ENCODE measurements around the gene ACSS1.

DNA sequence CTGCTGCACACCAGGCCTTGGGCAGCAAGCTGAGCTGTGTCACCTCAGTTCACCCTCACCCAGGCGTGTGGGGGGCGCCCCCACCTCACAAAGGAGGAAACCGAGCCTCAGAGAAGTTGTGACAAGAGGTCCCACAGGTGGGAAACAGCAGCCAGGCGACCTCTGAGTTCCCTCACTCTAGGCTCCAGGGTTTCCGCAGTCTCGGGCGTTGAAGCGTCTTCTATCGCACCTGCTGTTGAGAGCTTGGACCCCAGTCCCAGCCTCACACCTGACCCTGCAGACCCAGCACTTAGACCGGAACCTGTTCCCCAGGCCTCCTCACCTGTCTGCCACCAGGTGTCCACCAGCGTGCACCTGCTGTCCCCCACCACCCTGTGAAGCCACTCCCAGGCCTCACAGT is 43.1 kb downstream of the ACSS1 start:
- TF ChIP-seq, protein P1, sequence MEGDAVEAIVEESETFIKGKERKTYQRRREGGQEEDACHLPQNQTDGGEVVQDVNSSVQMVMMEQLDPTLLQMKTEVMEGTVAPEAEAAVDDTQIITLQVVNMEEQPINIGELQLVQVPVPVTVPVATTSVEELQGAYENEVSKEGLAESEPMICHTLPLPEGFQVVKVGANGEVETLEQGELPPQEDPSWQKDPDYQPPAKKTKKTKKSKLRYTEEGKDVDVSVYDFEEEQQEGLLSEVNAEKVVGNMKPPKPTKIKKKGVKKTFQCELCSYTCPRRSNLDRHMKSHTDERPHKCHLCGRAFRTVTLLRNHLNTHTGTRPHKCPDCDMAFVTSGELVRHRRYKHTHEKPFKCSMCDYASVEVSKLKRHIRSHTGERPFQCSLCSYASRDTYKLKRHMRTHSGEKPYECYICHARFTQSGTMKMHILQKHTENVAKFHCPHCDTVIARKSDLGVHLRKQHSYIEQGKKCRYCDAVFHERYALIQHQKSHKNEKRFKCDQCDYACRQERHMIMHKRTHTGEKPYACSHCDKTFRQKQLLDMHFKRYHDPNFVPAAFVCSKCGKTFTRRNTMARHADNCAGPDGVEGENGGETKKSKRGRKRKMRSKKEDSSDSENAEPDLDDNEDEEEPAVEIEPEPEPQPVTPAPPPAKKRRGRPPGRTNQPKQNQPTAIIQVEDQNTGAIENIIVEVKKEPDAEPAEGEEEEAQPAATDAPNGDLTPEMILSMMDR (IDR thresholded peaks at IDR 0.05) = no peak
- no peak for TF ChIP-seq POLR2A (IDR thresholded peaks at IDR 0.05)
